ENCODE measurements around the gene CORO7.

Gene CORO7

GRCh38 chr16:4324492-4325252, 91.7 kb downstream of the CORO7 start:
- no peak for DNase-seq (ENCODE audit: low read depth in 2 of 3, low spot score in 2 of 3)

GRCh38 chr16:4323845-4324488, 92.4 kb downstream of the CORO7 start:
- DNase-seq (ENCODE audit: low read depth in 2 of 3, low spot score in 2 of 3) = no peak

DNA sequence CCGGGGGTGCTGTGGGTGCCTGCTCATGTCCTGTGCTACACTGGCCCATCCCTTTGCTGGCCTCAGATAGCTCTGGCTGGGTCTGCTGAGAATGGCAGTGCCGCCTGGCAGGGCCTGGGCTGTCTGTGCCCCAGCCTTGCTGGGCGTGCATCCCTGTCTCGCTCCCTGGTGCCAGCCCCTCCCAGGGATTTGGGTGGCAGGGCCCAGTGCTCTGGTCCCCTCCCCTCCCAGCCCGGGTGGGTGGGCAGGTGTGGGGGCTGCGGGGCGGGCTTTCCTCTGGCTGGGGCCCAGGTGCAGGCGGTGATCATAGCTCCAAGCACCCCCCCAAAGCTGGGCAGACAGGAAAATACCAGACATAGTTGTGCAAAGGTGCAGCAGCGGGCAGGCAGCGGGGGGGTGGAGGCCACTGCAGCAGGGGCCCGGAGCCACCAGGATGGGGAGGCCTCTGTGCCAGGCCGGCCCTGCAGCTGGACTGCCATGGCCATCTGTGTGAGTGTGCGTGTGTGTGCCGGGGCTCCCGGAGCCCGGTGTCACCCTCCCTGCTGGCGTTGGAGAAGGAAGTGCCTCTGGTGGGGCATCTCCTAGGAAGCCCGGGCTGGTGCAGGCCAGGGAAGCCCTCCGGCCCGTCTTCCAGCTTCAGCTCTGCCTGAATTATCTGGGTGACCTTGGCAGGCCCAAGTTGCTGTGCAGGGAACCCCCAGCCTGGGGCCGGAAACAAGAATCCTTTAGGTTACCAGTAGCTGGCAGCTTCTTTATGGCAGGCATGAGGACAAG, 93.1 kb downstream of the CORO7 start:
- no peak for DNase-seq (ENCODE audit: low read depth in 2 of 3, low spot score in 2 of 3)

DNA sequence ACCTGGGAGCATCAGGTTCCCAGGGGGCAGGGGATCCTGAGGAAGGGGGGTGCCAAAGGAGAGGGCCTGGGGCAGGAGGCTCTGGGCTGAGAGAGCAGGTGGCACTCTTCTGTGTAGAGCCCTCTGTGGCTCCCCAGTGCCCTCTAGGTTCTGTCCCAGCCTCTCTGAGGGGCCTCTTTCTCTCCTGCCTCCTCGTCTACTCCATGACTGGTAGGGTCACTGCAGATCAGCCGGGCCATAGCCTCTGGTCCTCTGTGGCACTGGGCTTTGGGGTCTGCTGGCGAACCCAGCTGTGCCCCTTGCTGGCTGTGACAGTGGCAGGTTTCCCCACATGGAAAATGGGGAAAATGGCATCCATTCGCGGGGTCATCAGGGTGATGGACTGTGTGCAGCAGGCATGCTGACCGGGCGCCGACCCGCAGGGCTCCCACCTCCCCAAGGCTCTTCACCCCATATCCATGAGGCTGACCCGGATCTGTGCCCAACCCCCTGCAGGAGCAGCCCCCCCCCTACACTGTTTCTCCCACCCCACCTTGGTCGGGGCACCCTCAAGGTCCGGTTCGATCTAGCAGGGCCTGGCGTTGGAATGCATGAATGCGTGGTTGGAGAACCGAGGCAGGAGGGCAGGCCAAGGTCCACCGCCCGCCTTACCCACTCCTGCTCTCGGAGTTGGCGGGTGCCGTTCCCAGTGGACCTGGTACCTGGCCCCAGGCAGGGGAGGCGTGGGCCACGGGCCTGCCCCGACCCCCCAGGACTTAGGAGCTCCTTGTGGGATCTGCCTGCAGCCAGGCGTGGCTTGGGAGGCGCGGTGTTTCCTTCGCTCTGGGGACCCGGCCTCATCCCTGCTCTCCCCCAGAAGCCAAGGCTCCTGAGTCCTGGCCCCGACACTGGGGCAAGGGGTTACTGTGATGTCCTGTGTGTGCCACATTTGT, 94.0 kb downstream of the CORO7 start:
- DNase-seq (ENCODE audit: low read depth in 2 of 3, low spot score in 2 of 3) = no peak

DNA sequence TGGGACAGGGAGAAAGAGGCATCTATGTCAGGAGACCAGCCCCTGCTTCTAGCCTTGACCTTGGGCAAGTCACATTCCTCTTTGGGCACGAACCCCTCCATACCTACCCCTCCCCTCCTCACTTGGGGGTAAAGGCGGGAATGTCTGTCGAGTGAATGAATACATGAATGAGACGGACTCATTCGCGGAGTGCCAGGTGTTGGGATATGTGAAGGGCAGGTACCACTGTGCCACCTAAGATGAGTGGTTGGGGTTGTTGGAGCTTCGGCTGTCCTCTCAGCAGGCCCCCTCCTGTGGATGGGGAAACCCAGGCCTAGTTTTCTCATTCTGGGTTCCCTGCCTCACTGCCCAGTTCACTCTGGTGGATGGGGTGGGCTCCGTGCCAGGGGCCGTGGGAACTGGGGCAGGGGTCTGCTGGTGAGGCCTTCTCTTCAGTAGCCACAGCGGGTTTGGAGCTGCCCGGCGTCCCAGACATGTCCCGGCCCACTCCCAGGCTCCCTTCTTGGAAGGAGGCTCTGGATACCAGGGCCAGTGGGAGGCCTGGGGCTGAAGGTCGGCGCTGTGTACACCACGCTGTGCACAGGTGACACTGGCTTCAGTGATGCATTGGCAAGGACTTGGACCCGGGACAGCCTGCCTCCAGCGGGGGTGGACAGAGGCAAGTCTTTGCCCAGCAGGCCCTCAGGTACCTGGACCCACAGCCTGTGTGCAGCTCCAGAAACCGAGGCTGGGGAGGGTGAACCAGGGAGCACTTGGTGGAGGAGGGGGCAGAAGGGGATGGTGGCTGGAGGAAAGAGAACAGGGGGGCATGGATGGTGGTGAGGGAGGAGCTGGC, 94.9 kb downstream of the CORO7 start:
- DNase-seq (ENCODE audit: low read depth in 2 of 3, low spot score in 2 of 3) = no peak

GRCh38 chr16:4320571-4321137, 95.7 kb downstream of the CORO7 start:
- DNase-seq (ENCODE audit: low read depth in 2 of 3, low spot score in 2 of 3) = no peak

DNA sequence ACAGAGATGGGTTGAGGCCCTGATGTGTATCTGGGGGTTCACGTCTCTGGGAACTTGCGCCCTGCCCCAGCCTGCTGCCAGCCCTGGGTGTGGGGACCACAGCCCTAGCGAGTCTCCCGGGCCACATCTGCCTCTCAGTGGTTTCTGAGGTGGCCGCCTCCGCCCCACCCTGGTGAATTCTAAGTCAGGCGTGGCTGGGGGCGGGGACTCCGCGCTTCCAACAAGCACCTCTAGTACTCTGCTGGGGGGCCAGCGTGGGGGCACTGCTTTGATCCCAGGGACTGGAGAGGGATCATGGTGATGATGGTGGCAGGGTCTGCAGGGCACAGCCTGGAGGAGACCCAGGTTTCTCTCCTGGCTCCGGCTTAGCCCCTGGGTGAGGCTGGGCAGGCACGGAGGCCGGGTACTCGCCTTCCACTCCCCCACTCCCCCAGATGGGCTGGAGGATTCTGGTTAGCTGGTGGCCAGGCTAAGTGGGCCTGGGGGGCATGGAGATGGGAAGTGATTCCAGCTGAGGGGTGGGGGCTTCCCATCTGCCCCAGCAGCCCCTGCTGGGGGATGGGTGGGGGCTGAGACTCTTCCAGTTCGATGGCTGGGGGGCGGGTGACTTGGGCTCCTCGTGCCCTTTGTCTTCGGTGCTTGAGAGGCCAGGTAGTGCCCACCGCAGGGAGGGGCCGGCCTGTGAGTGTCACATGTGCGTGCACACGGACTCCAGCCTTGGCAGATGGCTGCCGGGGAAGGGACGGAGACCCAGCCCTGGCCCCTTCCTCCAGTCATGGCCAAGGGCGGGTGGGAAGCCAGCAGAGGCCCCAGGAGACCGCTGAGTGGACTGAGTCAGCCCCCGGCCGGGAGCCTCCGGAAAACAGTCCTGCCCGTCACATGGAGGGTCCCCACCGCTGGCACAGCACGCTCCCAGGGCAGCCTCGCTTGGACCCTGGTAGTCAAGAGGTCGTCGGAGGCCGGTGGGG, 96.7 kb downstream of the CORO7 start:
- peak in 2 of 3 experiments; percentile 51 to 55 for DNase-seq (ENCODE audit: low read depth in 2 of 3, low spot score in 2 of 3)

- no peak for DNase-seq (ENCODE audit: low read depth in 2 of 3, low spot score in 2 of 3)
These were observed 97.4 kb downstream of the CORO7 start for GRCh38 chr16:4318967-4319366.

GRCh38 chr16:4318451-4318910, 97.9 kb downstream of the CORO7 start:
- no peak for DNase-seq (ENCODE audit: low read depth in 2 of 3, low spot score in 2 of 3)

DNA sequence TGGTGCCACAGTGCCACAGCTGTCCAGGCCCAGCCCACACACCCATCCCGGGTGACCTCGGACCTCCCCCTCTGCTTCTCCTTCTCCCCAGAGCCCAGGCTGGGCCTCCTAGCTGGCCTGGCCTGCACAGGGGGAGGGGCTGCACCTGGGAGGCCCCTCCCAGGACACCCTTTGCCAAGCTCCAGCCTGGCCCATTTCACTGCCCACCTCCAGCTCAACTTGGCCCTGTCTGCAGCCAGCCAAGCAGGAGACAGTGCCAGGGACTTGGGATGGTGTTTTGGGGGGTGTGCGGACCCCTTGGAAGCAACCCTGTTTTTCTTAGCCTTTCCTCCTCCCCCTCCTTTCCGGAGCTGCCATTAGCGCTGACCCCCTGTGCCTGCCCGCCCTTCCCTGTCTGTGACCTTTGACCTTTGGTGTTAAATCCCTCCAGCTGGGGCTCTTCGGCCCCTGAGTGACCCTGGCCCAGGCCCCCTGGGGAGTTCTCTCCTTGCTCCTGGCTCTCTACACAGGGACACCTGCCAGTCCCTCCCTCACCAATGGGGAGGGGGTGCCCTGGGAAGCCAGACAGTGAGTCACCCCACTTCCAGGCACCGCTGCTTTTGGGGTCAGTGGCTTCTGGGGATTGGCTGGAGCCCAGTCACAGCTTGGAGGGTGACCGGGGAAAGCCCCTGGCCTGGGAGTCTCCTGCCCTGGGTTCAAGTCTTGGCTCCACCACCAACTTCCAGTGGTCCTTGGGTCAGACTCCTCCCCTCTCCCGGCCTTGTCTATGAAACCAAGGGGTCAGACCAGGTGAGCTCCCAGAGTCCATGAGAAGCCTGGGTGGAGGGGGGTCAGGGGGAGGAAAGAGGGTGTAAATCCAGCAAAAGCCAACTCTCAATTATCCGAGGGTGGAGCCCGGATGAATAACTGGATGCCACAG, 98.6 kb downstream of the CORO7 start:
- no peak for DNase-seq (ENCODE audit: low read depth in 2 of 3, low spot score in 2 of 3)

DNA sequence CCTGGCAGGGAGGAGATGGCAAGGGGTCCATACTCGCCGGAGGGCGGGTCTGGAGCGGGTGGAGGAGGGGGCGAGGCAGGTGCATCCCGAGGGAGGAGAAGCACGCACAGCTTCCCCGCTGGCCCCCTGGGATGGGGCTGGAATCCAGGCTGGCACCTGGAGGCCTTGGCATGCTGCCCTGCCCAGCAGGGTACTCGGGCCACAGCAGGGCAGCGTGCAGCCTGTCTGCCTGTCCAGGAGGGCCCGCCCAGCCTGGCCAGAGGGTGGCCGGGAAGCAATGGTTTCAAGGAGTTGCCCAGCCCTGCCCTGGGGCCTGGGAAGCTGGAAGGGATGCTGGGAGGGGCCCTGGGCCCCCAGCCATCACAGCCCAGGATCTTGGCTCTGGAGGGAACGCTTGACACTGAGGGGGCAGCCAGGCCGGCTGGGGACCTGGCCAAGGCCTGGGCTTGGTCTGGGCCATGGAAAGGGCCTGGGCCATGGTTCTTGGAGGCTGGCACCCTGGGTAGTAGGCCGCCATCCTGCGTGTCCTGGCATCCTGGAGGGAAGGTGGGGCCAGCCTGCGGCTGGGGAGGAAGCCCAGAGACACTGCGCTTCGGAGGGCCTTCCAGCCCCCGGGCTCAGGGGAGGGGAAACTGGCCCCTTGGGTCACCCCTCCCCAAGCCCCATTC, 99.4 kb downstream of the CORO7 start:
- no peak for DNase-seq (ENCODE audit: low read depth in 2 of 3, low spot score in 2 of 3)

- DNase-seq (ENCODE audit: low read depth in 2 of 3, low spot score in 2 of 3) = no peak
These were observed 100.1 kb downstream of the CORO7 start for GRCh38 chr16:4316108-4316863.

GRCh38 chr16:4315186-4316107, 100.9 kb downstream of the CORO7 start, which contains the start of gene GLIS2:
GLIS2 (plus strand) TSS chr16:4316067; CDS start chr16:4332281, 16,214 bp downstream.
- DNase-seq (ENCODE audit: low read depth in 2 of 3, low spot score in 2 of 3) = no peak

DNA sequence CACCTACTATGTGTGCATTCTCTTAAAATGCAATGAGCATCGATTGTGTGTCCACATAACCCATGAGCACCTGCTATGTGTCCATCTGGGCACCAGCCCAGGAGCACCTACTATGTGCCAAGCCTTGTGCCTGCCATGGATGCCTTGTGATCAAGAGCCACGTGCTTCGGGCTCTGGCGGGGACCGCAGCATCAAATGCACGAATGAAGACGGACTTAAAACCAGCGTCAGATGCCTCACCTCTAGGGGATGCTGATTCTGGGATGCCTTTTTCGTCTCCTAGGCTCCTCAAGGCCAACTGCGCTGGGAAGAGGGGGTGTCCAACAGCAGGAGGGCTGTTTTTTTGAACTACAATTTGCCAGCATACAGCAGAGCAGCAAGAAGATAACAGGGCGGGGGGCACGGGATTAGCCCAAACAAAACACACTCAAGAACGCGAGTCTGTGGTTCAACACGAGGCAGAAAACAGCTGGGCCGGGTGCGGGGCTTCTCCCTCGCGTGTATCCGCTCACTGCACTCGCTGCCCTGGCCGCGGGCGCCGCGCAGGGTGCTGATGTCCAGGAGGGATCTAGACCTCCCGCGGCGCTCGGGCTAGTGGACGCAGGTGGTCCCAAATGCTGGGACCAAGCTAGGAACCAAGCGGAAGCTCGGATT, 101.7 kb downstream of the CORO7 start:
- DNase-seq (ENCODE audit: low read depth in 2 of 3, low spot score in 2 of 3) = no peak
